ENCODE data around the gene BABAM2.

DNA sequence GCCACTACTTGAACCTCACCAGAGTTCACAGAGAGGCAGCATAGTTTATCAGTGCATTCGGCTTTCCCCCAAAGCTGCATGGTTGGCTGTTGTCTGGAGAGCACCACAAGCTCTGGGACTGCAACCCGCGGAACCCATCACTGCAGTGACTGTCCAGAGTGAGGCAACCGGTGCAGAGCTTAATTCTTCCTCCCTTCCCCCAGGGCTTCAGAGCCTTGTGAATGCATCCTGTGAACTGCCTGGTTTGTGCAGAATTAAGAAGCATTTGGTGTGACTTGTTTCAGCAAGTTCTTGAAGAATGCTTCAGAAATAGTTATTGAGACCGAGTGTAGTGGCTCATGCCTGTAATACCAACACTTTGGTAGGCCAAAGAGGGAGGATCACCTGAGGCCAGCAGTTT lies 402.9 kb downstream of the BABAM2 start:
- TF ChIP-seq, protein P1, sequence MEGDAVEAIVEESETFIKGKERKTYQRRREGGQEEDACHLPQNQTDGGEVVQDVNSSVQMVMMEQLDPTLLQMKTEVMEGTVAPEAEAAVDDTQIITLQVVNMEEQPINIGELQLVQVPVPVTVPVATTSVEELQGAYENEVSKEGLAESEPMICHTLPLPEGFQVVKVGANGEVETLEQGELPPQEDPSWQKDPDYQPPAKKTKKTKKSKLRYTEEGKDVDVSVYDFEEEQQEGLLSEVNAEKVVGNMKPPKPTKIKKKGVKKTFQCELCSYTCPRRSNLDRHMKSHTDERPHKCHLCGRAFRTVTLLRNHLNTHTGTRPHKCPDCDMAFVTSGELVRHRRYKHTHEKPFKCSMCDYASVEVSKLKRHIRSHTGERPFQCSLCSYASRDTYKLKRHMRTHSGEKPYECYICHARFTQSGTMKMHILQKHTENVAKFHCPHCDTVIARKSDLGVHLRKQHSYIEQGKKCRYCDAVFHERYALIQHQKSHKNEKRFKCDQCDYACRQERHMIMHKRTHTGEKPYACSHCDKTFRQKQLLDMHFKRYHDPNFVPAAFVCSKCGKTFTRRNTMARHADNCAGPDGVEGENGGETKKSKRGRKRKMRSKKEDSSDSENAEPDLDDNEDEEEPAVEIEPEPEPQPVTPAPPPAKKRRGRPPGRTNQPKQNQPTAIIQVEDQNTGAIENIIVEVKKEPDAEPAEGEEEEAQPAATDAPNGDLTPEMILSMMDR (IDR thresholded peaks at IDR 0.05), result no peak
- TF ChIP-seq POLR2A (IDR thresholded peaks at IDR 0.05) (no peak), POLR2AphosphoS5 (IDR thresholded peaks at IDR 0.05; ENCODE audit: insufficient read depth in 1 of 2, low read depth in 1 of 2) (peak in 1 of 2 donors; percentile 48)

Data from vagina (tissue), 2 donors.